Naive thymus-derived CD4-positive, alpha-beta T cell (primary cell): ENCODE data around the gene NTMT1. TPM values are rescaled to one million over a fixed set of nuclear protein-coding genes. Genes with fewer than 3 reads are reported as not detected.

Experiments
- ATAC-seq: fragments of 150-1000 bp; cut with Tn5 transposase; 2 replicates; pipeline ENCODE4 v1.10.0; 2021; ENCODE audit warnings: mild to moderate bottlenecking, moderate library complexity
- CTCF ChIA-PET: fragments of 350-600 bp; sonication (Branson Sonifier 250); formaldehyde crosslinking; loops from one replicate; lab custom pipeline; 2021; ENCODE audit warnings: antibody characterized with exemption; lab: Charles Lee
- POLR2A ChIA-PET: fragments of 350-600 bp; sonication (Branson Sonifier 250); formaldehyde crosslinking; loops from one replicate; lab custom pipeline; 2021; ENCODE audit warnings: antibody characterized with exemption, inconsistent platforms; lab: Charles Lee
- DNase-seq, 9 donors: peaks; one replicate each; pipeline versions ENCODE4 v3.0.0 to v3.0.0-alpha.2; 2020 to 2022; ENCODE audit warnings: mixed read lengths in 1 of 9
- H3K27ac ChIP-seq: one replicate; pipeline ENCODE4 v1.7.0; 2013; ENCODE audit warnings: mild to moderate bottlenecking, low read depth, low read length, moderate library complexity
- H3K27me3 ChIP-seq, 2 donors: one replicate each; pipeline ENCODE4 v1.7.0; 2013; ENCODE audit warnings: low read length in 2 of 2, mild to moderate bottlenecking in 2 of 2, moderate library complexity in 2 of 2; ENCODE audit not compliant: control insufficient read depth in 2 of 2, insufficient read depth in 2 of 2
- H3K36me3 ChIP-seq, 3 experiments: 1 replicate in 2 of 3; 2 replicates in 1 of 3; pipeline ENCODE4 v1.7.0; 2013; ENCODE audit warnings: low read length in 3 of 3, mild to moderate bottlenecking in 3 of 3, moderate library complexity in 1 of 3; ENCODE audit not compliant: insufficient read depth in 3 of 3, control insufficient read depth in 2 of 3
- H3K4me1 ChIP-seq, 2 donors: one replicate each; pipeline ENCODE4 v1.7.0; 2013; ENCODE audit warnings: low read length in 2 of 2, mild to moderate bottlenecking in 2 of 2, moderate library complexity in 1 of 2; ENCODE audit not compliant: control insufficient read depth in 2 of 2, insufficient read depth in 2 of 2
- H3K4me3 ChIP-seq: 2 replicates; pipeline ENCODE4 v1.7.0; 2013; ENCODE audit warnings: mild to moderate bottlenecking, low read length
- H3K9me3 ChIP-seq, 3 experiments: 1 replicate in 2 of 3; 2 replicates in 1 of 3; pipeline ENCODE4 v1.7.0; 2013; ENCODE audit warnings: low read length in 3 of 3; ENCODE audit not compliant: control insufficient read depth in 2 of 3
- H3K27ac Mint-ChIP-seq, 9 donors: one replicate each; pipeline ENCODE4 v1.8.0; 2020 to 2022; ENCODE audit warnings: mixed read lengths in 9 of 9, mild to moderate bottlenecking in 8 of 9, moderate library complexity in 5 of 9, inconsistent platforms in 2 of 9
- H3K27me3 Mint-ChIP-seq, 5 donors: one replicate each; pipeline ENCODE4 v1.8.0; 2021 to 2022; ENCODE audit warnings: mixed read lengths in 5 of 5, mild to moderate bottlenecking in 1 of 5
- H3K36me3 Mint-ChIP-seq, 5 donors: one replicate each; pipeline ENCODE4 v1.8.0; 2020 to 2022; ENCODE audit warnings: mixed read lengths in 5 of 5, mild to moderate bottlenecking in 3 of 5, inconsistent platforms in 1 of 5
- H3K4me1 Mint-ChIP-seq, 7 donors: one replicate each; pipeline ENCODE4 v1.8.0; 2020 to 2022; ENCODE audit warnings: mixed read lengths in 7 of 7, mild to moderate bottlenecking in 3 of 7, inconsistent platforms in 1 of 7
- H3K4me3 Mint-ChIP-seq, 10 donors: one replicate each; pipeline ENCODE4 v1.8.0; 2020 to 2022; ENCODE audit warnings: mild to moderate bottlenecking in 10 of 10, mixed read lengths in 10 of 10, moderate library complexity in 6 of 10, inconsistent platforms in 2 of 10
- H3K9me3 Mint-ChIP-seq, 11 donors: one replicate each; pipeline ENCODE4 v1.8.0; 2020 to 2022; ENCODE audit warnings: mixed read lengths in 11 of 11, mild to moderate bottlenecking in 4 of 11, inconsistent platforms in 1 of 11, moderate library complexity in 1 of 11
- intact Hi-C, 2 donors: fragments of 100-400 bp; cut with micrococcal nuclease; formaldehyde crosslinking; loops; one replicate each; pipeline ENCODE4 v1.15.1; 2023
- polyA plus RNA-seq, 2 donors: library from polyadenylated mRNA; unstranded; fragments of 300-500 nt; fragmentation: Illumina TruSeq; gene quantifications; one replicate each; pipeline ENCODE4 v1.2.3, GENCODE V29; 2021
- total RNA-seq, 6 experiments: library from RNA in 5 of 6; stranded (reverse) in 5 of 6; gene quantifications; 1 replicate in 5 of 6; 2 replicates in 1 of 6; pipeline ENCODE4 v1.2.3 and lab custom pipeline; 2021 to 2026

The NTMT1 gene
- total and polyA plus RNA-seq, 7 experiments from 2014 or later = 31.0 to 58.9 (median 43.7) TPM

DNA sequence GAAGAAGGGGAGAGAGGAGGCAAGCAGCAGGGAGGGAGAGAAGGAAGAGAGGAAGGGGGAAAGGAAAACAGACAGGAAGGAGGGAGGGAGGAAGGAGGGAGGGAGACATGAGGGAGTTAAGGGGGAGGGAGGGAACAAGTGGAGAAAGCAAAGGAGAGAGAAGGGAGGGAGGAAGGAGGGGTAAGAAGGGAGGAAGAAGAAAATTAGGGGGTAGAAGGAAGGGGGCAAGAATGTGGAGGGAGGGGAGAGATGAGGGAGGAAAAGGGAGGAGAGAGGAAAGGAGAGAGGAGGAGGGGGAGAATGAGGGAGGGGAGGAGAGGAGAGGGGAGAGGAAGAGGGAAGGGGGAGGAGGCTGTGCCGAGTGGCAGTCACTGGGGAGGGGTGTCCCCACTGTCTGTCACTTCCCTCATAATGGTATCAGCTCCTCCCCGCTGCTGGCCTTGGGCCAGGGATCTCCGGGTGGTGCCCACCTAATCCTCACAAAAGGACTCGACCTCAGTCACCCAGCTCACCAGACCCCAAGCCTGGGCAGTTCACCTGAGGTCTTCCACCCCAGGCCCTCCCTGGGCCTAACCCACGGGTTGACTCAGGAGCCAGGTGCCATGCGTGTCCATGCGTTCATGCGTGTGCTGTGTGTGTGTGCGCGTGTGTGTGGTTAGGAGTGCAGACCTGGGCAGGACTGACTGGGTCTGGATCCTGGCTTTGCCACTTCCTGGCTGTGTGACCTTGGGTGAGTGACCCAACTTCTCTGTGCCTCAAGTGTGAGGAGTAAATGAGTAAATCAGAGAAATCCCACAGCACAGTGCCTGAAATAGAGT is 23.2 kb upstream of the NTMT1 start:
- ATAC-seq (peak; percentile 26), DNase-seq (no peak)
- no peaks in the 10 kb centered on the region for H3K36me3 ChIP-seq
- Mint-ChIP-seq H3K27me3 (peaks cover 0 to 8% (median 5%) of the 10 kb centered on the region in 5 donors), H3K36me3 (peaks cover 0 to 2% (median 0%) of the 10 kb centered on the region in 5 donors), H3K9me3 (no peaks in the 10 kb centered on the region), H3K4me3 (peak overlapping the region in 1 of 10 donors; percentile 25), H3K4me1 (peaks cover 19 to 55% (median 31%) of the 10 kb centered on the region in 7 donors), H3K27ac (peak overlapping the region in 1 of 9 donors; percentile 66)
- no peak overlapping the region for H3K4me3 ChIP-seq
- intact Hi-C loops = no loop called here
- H3K27ac ChIP-seq = no peak overlapping the region
- CTCF ChIA-PET = interaction anchor here (0.7 kb wide), 1 partner anchor 472 kb away, joined by 3 read pairs; no protein-coding TSS in a partner anchor
- POLR2A ChIA-PET = no interaction called here
- H3K9me3 ChIP-seq = no peaks in the 10 kb centered on the region
- no peaks in the 10 kb centered on the region for H3K27me3 ChIP-seq
- peaks cover 20 to 21% of the 10 kb centered on the region in 2 donors for H3K4me1 ChIP-seq

DNA sequence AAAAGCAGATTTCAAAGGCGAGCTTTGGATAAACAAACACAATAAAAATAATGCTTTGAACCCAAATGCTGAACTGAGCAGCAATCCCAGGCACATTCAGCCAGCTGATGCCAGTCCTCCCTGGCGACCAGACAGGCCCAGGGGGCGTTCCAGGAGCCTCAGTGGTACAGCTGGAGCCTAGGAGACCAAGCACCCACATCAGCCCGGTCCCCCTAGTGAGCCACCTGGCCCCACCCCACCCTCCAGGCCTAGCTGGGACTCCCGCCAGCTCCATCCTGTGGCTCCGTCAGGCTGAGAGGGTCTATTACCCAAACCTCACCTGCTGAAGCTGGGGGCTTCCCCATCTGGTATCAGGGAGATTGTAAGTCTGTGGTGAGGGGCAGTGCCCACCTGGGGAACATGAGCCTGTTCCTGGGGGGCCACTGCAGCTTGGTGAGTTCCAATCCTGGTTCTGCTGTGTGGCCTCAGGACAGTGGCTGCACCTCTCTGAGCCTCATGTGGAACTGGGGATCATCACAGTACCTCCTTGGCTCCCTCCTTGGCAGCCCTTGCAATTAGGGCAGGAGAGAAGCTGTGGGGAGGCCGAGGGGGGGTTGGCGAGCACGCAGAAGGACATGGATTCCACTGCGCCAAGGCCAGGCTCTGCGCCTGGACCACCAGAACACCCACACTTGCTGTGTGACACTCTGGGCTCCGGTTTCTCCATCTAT is 21.8 kb upstream of the NTMT1 start:
- POLR2A ChIA-PET = interaction anchor here (0.7 to 2.3 kb wide), 2 partner anchors 17 to 464 kb away, joined by 5 read pairs; no protein-coding TSS in a partner anchor

DNA sequence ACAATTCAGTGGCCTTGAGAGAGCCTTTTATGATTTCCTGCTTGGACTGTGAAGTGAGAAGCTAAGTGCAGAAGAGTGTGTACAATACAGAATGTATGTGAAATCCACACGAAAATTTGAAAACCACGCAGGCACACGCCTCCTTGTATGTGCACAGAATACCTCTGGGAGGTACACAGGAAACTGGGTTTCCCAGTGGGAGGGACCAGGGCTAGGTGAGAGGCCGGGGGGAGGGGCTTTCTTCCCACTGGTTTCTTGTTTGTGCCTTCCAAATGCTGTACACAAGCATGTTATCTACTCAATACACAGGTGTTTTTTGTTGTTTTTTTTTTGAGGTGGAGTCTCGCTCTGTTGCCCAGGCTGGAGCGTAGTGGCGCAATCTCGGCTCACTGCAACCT is 21.2 kb upstream of the NTMT1 start:
- H3K9me3 Mint-ChIP-seq = no peaks in the 10 kb centered on the region
- intact Hi-C loops = loop anchor here in 1 of 2 donors (5.0 kb wide), 3 partner anchors 37 to 282 kb away; no protein-coding TSS in a partner anchor
- no peak for ATAC-seq
- H3K36me3 ChIP-seq = no peaks in the 10 kb centered on the region
- H3K36me3 Mint-ChIP-seq = no peaks in the 10 kb centered on the region
- POLR2A ChIA-PET = interaction anchor here (0.7 to 2.3 kb wide), 3 partner anchors 17 to 465 kb away, joined by 5 to 6 read pairs (median 5); partner anchors contain the start of gene IER5L
- H3K4me1 ChIP-seq = peaks cover 16 to 17% of the 10 kb centered on the region in 2 donors
- peak overlapping the region in 4 of 10 donors; percentile 21 to 60 (median 30) for H3K4me3 Mint-ChIP-seq
- H3K9me3 ChIP-seq = no peaks in the 10 kb centered on the region
- peaks cover 0 to under 1% (median 0%) of the 10 kb centered on the region in 5 donors for H3K27me3 Mint-ChIP-seq
- peaks cover 15 to 58% (median 30%) of the 10 kb centered on the region in 7 donors for H3K4me1 Mint-ChIP-seq
- no peak overlapping the region for H3K4me3 ChIP-seq
- H3K27me3 ChIP-seq = no peaks in the 10 kb centered on the region
- H3K27ac ChIP-seq = no peak overlapping the region
- CTCF ChIA-PET = interaction anchor here (1.5 kb wide), 1 partner anchor 468 kb away, joined by 3 read pairs; no protein-coding TSS in a partner anchor
- DNase-seq = no peak
- H3K27ac Mint-ChIP-seq = peak overlapping the region in 5 of 9 donors; percentile 14 to 76 (median 63)

More for the DNA sequence above, 21.8 kb upstream of the NTMT1 start:
- Histone ChIP-seq H3K27me3 (no peaks in the 10 kb centered on the region), H3K4me1 (peaks cover 13 to 14% of the 10 kb centered on the region in 2 donors), H3K27ac (no peak overlapping the region), H3K9me3 (no peaks in the 10 kb centered on the region), H3K36me3 (no peaks in the 10 kb centered on the region), H3K4me3 (no peak overlapping the region)
- peaks cover 11 to 54% (median 27%) of the 10 kb centered on the region in 7 donors for H3K4me1 Mint-ChIP-seq
- no peaks in the 10 kb centered on the region for H3K9me3 Mint-ChIP-seq
- peak overlapping the region in 4 of 9 donors; percentile 42 to 76 (median 64) for H3K27ac Mint-ChIP-seq
- no peaks in the 10 kb centered on the region for H3K27me3 Mint-ChIP-seq
- no peak for DNase-seq
- no peak for ATAC-seq
- peak overlapping the region in 2 of 10 donors; percentile 25 to 34 for H3K4me3 Mint-ChIP-seq
- no peaks in the 10 kb centered on the region for H3K36me3 Mint-ChIP-seq
- intact Hi-C loops = no loop called here
- CTCF ChIA-PET = interaction anchor here (1.5 kb wide), 1 partner anchor 468 kb away, joined by 3 read pairs; no protein-coding TSS in a partner anchor

DNA sequence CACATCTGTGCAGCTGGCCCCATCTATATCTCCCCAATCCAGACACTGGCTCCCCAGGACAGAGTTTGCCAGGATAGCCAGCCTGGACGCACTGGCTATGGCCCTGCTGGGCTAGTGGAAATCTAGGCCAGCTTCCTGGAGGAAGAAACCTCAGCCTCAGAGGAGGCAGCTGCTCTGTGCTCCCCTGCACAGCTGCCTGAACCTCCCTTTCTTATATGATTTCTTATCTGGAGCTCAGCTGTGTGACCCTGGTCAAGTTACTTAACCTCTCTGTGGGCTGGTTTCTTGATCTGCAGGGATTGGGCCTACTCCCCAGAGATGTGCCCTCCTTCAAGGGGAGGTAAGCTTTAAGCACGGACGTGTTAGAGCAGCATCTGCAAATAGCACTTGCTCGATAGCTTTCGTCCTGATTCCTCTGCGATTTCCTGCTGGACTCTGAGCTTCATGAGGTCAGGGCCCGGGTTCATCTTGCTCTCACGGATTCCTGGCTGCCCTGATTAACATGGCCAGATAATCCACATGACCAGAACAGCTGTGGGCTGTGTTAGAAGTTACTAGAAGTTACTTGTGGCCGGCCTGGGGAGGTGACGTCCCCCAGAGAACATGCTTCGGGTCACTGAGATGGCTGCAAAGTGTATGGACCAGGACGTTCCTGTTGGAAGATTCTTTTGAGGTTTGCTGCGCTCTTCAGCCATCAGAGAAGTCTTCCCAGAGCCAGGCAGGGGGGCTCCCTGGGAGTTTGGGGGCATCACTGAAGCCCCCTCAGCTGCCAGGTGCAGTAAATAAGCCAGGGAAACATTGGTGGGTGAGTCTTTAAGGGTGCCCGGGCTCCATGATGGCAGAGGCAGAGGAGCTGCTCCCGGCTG is 19.6 kb upstream of the NTMT1 start:
- Mint-ChIP-seq H3K9me3 (no peaks in the 10 kb centered on the region), H3K27ac (peak overlapping the region in 5 of 9 donors; percentile 24 to 74 (median 41)), H3K4me1 (peaks cover 18 to 66% (median 37%) of the 10 kb centered on the region in 7 donors), H3K36me3 (no peaks in the 10 kb centered on the region), H3K4me3 (no peak overlapping the region), H3K27me3 (peaks cover 0 to 2% (median 0%) of the 10 kb centered on the region in 5 donors)
- Histone ChIP-seq H3K4me1 (peaks cover 25 to 28% of the 10 kb centered on the region in 2 donors), H3K27ac (no peak overlapping the region), H3K36me3 (no peaks in the 10 kb centered on the region), H3K27me3 (no peaks in the 10 kb centered on the region), H3K4me3 (no peak overlapping the region), H3K9me3 (no peaks in the 10 kb centered on the region)
- no peak for ATAC-seq
- no peak for DNase-seq
- ChIA-PET POLR2A (interaction anchor here (0.7 to 2.3 kb wide), 4 partner anchors 215 to 466 kb away, joined by 3 to 6 read pairs (median 4); partner anchors contain the start of gene IER5L), CTCF (interaction anchor here (0.9 to 4.8 kb wide), 5 partner anchors 16 to 467 kb away, joined by 3 to 33 read pairs (median 5); no protein-coding TSS in a partner anchor)
- intact Hi-C loops = loop anchor here in 1 of 2 donors (5.0 kb wide), 3 partner anchors 39 to 284 kb away; no protein-coding TSS in a partner anchor

DNA sequence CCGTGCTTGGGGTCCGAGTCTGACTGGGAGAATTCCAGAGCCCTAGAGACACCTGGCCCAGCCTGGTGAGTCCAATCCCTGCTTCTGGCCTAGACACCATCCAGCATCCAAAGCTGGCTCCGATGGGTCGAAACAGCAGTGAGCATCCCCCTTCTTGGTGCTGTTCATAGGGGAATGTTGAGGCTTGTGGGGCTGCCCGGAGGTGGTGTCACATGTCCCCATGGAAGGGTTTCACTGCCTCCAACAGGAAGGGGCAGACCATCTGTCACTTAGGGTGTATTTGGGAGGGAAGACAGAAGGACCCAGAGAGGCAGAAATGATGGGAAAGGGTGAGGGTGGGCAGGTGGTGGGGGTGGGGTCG is 19.0 kb upstream of the NTMT1 start:
- Histone ChIP-seq H3K36me3 (no peaks in the 10 kb centered on the region), H3K9me3 (no peaks in the 10 kb centered on the region), H3K4me1 (peaks cover 25 to 28% of the 10 kb centered on the region in 2 donors), H3K27me3 (no peaks in the 10 kb centered on the region), H3K4me3 (no peak overlapping the region), H3K27ac (no peak overlapping the region)
- DNase-seq (no peak), ATAC-seq (no peak)
- peaks cover 0 to 2% (median 0%) of the 10 kb centered on the region in 5 donors for H3K27me3 Mint-ChIP-seq
- H3K4me3 Mint-ChIP-seq = peak overlapping the region in 1 of 10 donors; percentile 65
- peaks cover 18 to 69% (median 37%) of the 10 kb centered on the region in 7 donors for H3K4me1 Mint-ChIP-seq
- intact Hi-C loops = loop anchor here in 1 of 2 donors (5.0 kb wide), 3 partner anchors 40 to 285 kb away; no protein-coding TSS in a partner anchor
- no peaks in the 10 kb centered on the region for H3K9me3 Mint-ChIP-seq
- ChIA-PET POLR2A (interaction anchor here (0.8 kb wide), 1 partner anchor 284 kb away, joined by 3 read pairs; no protein-coding TSS in a partner anchor), CTCF (interaction anchor here (1.1 to 4.8 kb wide), 4 partner anchors 17 to 468 kb away, joined by 3 to 33 read pairs (median 5); no protein-coding TSS in a partner anchor)
- no peaks in the 10 kb centered on the region for H3K36me3 Mint-ChIP-seq
- peak overlapping the region in 6 of 9 donors; percentile 62 to 85 (median 75) for H3K27ac Mint-ChIP-seq
